ENCODE results near the gene MANEA. TPM values are rescaled to one million over a fixed set of nuclear protein-coding genes. Genes with fewer than 3 reads are reported as not detected.
A peak's percentile ranks its signal among the peaks of the same experiment; 100 is the strongest.
"Not testable (repeated sequence)": the region's sequence is repeated elsewhere in the genome, so short reads cannot be mapped to it uniquely, and the experiment has no call there.

MANEA gene
- total RNA-seq, 1 donor from 2014 or later, result 8.9 TPM

DNA sequence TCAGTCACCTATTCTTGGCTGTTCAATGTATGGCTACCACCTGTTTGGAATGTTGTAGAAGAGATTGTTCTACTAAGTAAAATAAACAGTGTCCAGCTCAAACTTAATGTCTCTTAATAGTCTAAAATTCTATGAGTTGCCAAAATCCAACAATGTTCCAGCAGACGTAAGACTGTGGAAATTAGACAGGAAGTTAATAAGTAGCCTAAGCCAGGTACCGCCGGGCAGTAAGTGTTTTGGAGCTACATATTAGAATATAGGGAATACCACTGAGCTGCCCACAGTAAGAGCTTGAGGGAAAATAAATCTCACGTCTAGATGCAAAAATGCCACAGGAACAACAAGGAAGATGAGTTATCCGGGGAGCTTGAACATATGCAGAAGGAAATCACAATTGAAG lies 7.8 kb upstream of the MANEA start:
- no peak for DNase-seq (ENCODE audit: low read depth)
- TF ChIP-seq, protein P1, sequence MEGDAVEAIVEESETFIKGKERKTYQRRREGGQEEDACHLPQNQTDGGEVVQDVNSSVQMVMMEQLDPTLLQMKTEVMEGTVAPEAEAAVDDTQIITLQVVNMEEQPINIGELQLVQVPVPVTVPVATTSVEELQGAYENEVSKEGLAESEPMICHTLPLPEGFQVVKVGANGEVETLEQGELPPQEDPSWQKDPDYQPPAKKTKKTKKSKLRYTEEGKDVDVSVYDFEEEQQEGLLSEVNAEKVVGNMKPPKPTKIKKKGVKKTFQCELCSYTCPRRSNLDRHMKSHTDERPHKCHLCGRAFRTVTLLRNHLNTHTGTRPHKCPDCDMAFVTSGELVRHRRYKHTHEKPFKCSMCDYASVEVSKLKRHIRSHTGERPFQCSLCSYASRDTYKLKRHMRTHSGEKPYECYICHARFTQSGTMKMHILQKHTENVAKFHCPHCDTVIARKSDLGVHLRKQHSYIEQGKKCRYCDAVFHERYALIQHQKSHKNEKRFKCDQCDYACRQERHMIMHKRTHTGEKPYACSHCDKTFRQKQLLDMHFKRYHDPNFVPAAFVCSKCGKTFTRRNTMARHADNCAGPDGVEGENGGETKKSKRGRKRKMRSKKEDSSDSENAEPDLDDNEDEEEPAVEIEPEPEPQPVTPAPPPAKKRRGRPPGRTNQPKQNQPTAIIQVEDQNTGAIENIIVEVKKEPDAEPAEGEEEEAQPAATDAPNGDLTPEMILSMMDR (conservative IDR thresholded peaks at IDR 0.05; ENCODE audit: low read depth, low read length), result no peak
- H3K4me3 ChIP-seq (ENCODE audit: low read depth, low read length), result no peak overlapping the region

- H3K4me3 ChIP-seq (ENCODE audit: low read depth, low read length), result no peak overlapping the region
- DNase-seq (ENCODE audit: low read depth), result no peak
- TF ChIP-seq, protein P1 (conservative IDR thresholded peaks at IDR 0.05; ENCODE audit: low read depth, low read length), result no peak
Observed at GRCh38 chr6:95572098-95572497, 5.2 kb upstream of the MANEA start.

GRCh38 chr6:95574811-95575210 lies 2.5 kb upstream of the MANEA start:
- H3K4me3 ChIP-seq (ENCODE audit: low read depth, low read length), result no peak overlapping the region
- no peak for DNase-seq (ENCODE audit: low read depth)
- TF ChIP-seq, protein P1 (conservative IDR thresholded peaks at IDR 0.05; ENCODE audit: low read depth, low read length), result no peak

GRCh38 chr6:95576218-95576997 lies 927 bp upstream of the MANEA start:
- peak overlapping the region; percentile 93 for H3K4me3 ChIP-seq (ENCODE audit: low read depth, low read length)
- TF ChIP-seq, protein P1 (conservative IDR thresholded peaks at IDR 0.05; ENCODE audit: low read depth, low read length), result no peak
- no peak for DNase-seq (ENCODE audit: low read depth)

DNA sequence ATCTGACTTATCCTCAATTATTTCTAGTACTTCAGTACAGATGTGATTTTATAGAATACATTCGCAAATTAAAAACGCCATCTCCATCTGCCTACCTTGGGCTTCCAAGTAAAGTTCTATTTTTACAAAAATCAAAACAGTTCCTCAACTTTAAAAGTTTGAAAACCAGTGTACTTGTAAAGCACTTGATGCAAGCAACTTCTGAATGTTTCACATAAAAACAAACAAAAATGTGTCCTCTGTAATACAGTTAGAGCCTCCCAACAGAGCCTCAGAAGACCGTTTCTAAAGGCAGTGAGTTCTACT lies 384 bp upstream of the MANEA start:
- TF ChIP-seq, protein P1 (conservative IDR thresholded peaks at IDR 0.05; ENCODE audit: low read depth, low read length), result no peak
- DNase-seq (ENCODE audit: low read depth), result no peak
- H3K4me3 ChIP-seq (ENCODE audit: low read depth, low read length), result peak overlapping the region; percentile 93

DNA sequence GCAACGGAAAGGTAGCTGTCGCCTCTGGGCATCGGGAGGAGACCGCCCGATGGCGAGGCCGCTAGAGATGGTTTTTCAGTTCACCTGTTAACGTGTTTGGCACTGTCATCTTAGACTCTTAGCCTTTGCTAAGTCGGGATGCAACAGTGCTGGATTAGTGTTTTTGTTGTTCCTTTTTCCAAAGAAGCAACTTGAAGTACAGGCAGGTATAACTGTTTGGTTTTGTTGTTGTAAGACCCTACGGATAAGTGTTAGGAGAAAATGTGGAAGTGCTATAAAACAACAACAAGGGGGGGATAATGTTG lies 723 bp downstream of the MANEA start:
- H3K4me3 ChIP-seq (ENCODE audit: low read depth, low read length), result peak overlapping the region; percentile 93
- no peak for DNase-seq (ENCODE audit: low read depth)
- TF ChIP-seq, protein P1 (conservative IDR thresholded peaks at IDR 0.05; ENCODE audit: low read depth, low read length), result no peak

GRCh38 chr6:95581073-95581472 lies 3.7 kb downstream of the MANEA start:
- no peak for DNase-seq (ENCODE audit: low read depth)
- no peak overlapping the region for H3K4me3 ChIP-seq (ENCODE audit: low read depth, low read length)
- TF ChIP-seq, protein P1 (conservative IDR thresholded peaks at IDR 0.05; ENCODE audit: low read depth, low read length), result no peak

- not testable (repeated sequence) for DNase-seq (ENCODE audit: low read depth); H3K4me3 ChIP-seq (ENCODE audit: low read depth, low read length)
Observed at GRCh38 chr6:95584226-95584625, 6.9 kb downstream of the MANEA start.
